ENCODE measurements around the gene TGFBR3.
A peak's percentile ranks its signal among the peaks of the same experiment; 100 is the strongest.

TGFBR3 gene

DNA sequence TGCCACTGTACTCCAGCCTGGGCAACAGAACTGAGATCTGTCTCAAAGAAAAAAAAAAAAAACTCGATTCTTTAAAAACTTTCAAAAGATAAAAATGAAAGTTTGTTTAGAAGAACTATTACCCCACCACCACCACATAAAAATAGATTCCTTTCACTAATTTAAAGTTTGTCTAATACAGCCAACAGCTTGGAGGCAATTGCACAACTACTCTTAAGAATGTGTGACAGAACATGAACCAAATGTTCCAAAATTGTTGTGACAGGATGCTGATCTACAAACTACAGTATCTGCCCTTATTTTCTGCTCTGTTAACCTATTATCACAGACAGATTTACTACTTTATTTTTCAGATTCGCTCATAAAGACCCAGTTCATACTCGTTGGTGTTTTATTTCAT lies 5.5 kb upstream of the TGFBR3 start:
- TF ChIP-seq, protein P1, sequence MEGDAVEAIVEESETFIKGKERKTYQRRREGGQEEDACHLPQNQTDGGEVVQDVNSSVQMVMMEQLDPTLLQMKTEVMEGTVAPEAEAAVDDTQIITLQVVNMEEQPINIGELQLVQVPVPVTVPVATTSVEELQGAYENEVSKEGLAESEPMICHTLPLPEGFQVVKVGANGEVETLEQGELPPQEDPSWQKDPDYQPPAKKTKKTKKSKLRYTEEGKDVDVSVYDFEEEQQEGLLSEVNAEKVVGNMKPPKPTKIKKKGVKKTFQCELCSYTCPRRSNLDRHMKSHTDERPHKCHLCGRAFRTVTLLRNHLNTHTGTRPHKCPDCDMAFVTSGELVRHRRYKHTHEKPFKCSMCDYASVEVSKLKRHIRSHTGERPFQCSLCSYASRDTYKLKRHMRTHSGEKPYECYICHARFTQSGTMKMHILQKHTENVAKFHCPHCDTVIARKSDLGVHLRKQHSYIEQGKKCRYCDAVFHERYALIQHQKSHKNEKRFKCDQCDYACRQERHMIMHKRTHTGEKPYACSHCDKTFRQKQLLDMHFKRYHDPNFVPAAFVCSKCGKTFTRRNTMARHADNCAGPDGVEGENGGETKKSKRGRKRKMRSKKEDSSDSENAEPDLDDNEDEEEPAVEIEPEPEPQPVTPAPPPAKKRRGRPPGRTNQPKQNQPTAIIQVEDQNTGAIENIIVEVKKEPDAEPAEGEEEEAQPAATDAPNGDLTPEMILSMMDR (IDR thresholded peaks at IDR 0.05; ENCODE audit: low read depth, low read length): no peak
- TF ChIP-seq EZH2phosphoT487 (IDR thresholded peaks at IDR 0.05; ENCODE audit: low read depth): no peak
- Histone ChIP-seq H2AFZ (ENCODE audit: low read depth, low read length) (no peak overlapping the region), H3K36me3 (replicated peaks; ENCODE audit: low read depth, low read length) (no peaks in the 10 kb centered on the region), H3K9ac (ENCODE audit: low read length) (no peak overlapping the region), H3K4me3 (ENCODE audit: low read length) (no peak overlapping the region), H3K9me3 (ENCODE audit: insufficient read depth, low read length) (no peaks in the 10 kb centered on the region), H3K27ac (ENCODE audit: low read length) (no peak overlapping the region), H3K79me2 (ENCODE audit: low read length) (no peaks in the 10 kb centered on the region), H3K4me2 (ENCODE audit: low read length) (no peak overlapping the region; the same call in 1 of the 2 replicates), H3K4me1 (ENCODE audit: low read length) (peaks cover 11% of the 10 kb centered on the region), H4K20me1 (ENCODE audit: insufficient read depth, low read length) (no peaks in the 10 kb centered on the region), H3K27me3 (ENCODE audit: low read depth, low read length) (no peaks in the 10 kb centered on the region)

DNA sequence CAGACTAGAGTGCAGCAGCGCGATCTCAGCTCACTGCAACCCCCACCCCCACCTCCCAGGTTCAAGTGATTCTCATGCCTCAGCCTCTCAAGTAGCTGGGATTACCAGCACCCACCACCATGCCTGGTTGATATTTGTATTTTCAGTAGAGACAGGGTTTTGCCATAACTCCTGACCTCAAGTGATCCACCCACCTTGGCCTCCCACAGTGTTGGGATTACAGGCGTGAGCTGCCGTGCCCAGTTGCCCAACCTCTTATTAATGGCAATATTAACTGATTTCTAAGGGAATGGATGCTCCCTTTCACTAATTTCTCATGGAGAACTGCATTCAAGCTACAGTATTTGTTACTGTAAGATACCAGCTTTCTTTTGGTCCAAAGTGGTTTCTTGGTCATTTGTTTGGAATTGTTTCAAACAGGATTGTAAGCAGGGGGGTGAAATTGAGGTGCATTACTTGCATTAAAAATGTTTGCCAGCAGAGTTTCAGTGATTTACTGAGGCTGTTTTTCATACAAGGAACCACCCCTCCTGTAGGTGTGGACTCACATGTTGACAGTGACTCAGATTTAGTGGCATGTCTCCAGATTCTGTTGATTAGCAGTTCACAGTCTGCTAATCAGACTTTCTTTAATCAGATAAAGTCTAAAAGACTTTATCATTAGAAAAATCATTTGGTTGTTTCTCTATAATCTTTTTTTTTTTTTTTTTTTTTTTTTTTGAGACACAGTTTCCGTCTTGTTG lies 3.9 kb upstream of the TGFBR3 start:
- Histone ChIP-seq H3K79me2 (ENCODE audit: low read length) (no peaks in the 10 kb centered on the region), H3K9me3 (ENCODE audit: insufficient read depth, low read length) (no peaks in the 10 kb centered on the region), H3K27ac (ENCODE audit: low read length) (no peak overlapping the region), H3K27me3 (ENCODE audit: low read depth, low read length) (peaks cover 4% of the 10 kb centered on the region), H3K4me2 (ENCODE audit: low read length) (no peak overlapping the region), H4K20me1 (ENCODE audit: insufficient read depth, low read length) (no peaks in the 10 kb centered on the region), H2AFZ (ENCODE audit: low read depth, low read length) (no peak overlapping the region), H3K36me3 (replicated peaks; ENCODE audit: low read depth, low read length) (no peaks in the 10 kb centered on the region), H3K4me1 (ENCODE audit: low read length) (peaks cover 12% of the 10 kb centered on the region), H3K4me3 (ENCODE audit: low read length) (no peak overlapping the region), H3K9ac (ENCODE audit: low read length) (no peak overlapping the region)
- TF ChIP-seq EZH2phosphoT487 (IDR thresholded peaks at IDR 0.05; ENCODE audit: low read depth): no peak
- TF ChIP-seq, protein P1 (IDR thresholded peaks at IDR 0.05; ENCODE audit: low read depth, low read length): no peak

- peaks cover 16% of the 10 kb centered on the region for H3K27me3 ChIP-seq (ENCODE audit: low read depth, low read length)
- no peaks in the 10 kb centered on the region for H3K79me2 ChIP-seq (ENCODE audit: low read length)
- peaks cover 11% of the 10 kb centered on the region for H3K4me1 ChIP-seq (ENCODE audit: low read length)
- no peak overlapping the region for H3K27ac ChIP-seq (ENCODE audit: low read length)
- H3K36me3 ChIP-seq (replicated peaks; ENCODE audit: low read depth, low read length): no peaks in the 10 kb centered on the region
- H3K9me3 ChIP-seq (ENCODE audit: insufficient read depth, low read length): no peaks in the 10 kb centered on the region
- H4K20me1 ChIP-seq (ENCODE audit: insufficient read depth, low read length): no peaks in the 10 kb centered on the region
- TF ChIP-seq, protein P1 (IDR thresholded peaks at IDR 0.05; ENCODE audit: low read depth, low read length): no peak
- TF ChIP-seq EZH2phosphoT487 (IDR thresholded peaks at IDR 0.05; ENCODE audit: low read depth): no peak
- H3K4me3 ChIP-seq (ENCODE audit: low read length): peak overlapping the region; percentile 87
- H2AFZ ChIP-seq (ENCODE audit: low read depth, low read length): peak overlapping the region; percentile 84
- H3K9ac ChIP-seq (ENCODE audit: low read length): peak overlapping the region; percentile 61
- peak overlapping the region; percentile 99 for H3K4me2 ChIP-seq (ENCODE audit: low read length)
These were observed 687 bp downstream of the TGFBR3 start for GRCh38 chr1:91885213-91885715.

GRCh38 chr1:91884459-91885212 lies 1.3 kb downstream of the TGFBR3 start:
- Histone ChIP-seq H3K36me3 (replicated peaks; ENCODE audit: low read depth, low read length) (no peaks in the 10 kb centered on the region), H3K79me2 (ENCODE audit: low read length) (no peaks in the 10 kb centered on the region), H3K4me1 (ENCODE audit: low read length) (peaks cover 11% of the 10 kb centered on the region), H3K27me3 (ENCODE audit: low read depth, low read length) (peaks cover 16% of the 10 kb centered on the region), H3K9ac (ENCODE audit: low read length) (peak overlapping the region; percentile 61), H3K27ac (ENCODE audit: low read length) (no peak overlapping the region), H3K4me3 (ENCODE audit: low read length) (peak overlapping the region; percentile 87), H4K20me1 (ENCODE audit: insufficient read depth, low read length) (no peaks in the 10 kb centered on the region), H2AFZ (ENCODE audit: low read depth, low read length) (peak overlapping the region; percentile 56; the same call in 1 of the 2 replicates), H3K4me2 (ENCODE audit: low read length) (peak overlapping the region; percentile 99), H3K9me3 (ENCODE audit: insufficient read depth, low read length) (no peaks in the 10 kb centered on the region)
- TF ChIP-seq, protein P1 (IDR thresholded peaks at IDR 0.05; ENCODE audit: low read depth, low read length): no peak
- no peak for TF ChIP-seq EZH2phosphoT487 (IDR thresholded peaks at IDR 0.05; ENCODE audit: low read depth)

All from OCI-LY3 (cell line).